Motor neuron (in vitro differentiated cells): ENCODE measurements around the gene DSC2. TPM values are rescaled to one million over a fixed set of nuclear protein-coding genes. Genes with fewer than 3 reads are reported as not detected.
"Not testable (repeated sequence)": the region's sequence is repeated elsewhere in the genome, so short reads cannot be mapped to it uniquely, and the experiment has no call there.

Source experiments
- ATAC-seq, 8 experiments: fragments of 200-7000 bp; cut with Tn5 transposase; replicated peaks in 6 of 8; 2 replicates each; pipeline ENCODE4 v1.8.0; 2021; ENCODE audit warnings: mild to moderate bottlenecking in 8 of 8, moderate library complexity in 8 of 8
- H3K27ac ChIP-seq, 2 donors: fragments of 250-450 bp; sonication (Bioruptor Pico); 2 replicates each; pipeline ENCODE4 v1.9.0; 2021; ENCODE audit warnings: antibody characterized with exemption in 2 of 2, mild to moderate bottlenecking in 2 of 2, moderate library complexity in 1 of 2
- H3K4me1 ChIP-seq, 2 donors: fragments of 250-450 bp; sonication (Bioruptor Pico); replicated peaks in 1 of 2; 2 replicates each; pipeline ENCODE4 v1.6.1; 2021; ENCODE audit warnings: antibody characterized with exemption in 2 of 2, mild to moderate bottlenecking in 2 of 2, moderate library complexity in 1 of 2
- H3K4me3 ChIP-seq, 5 donors: fragments of 250-450 bp; sonication (Bioruptor Pico); 2 replicates each; pipeline ENCODE4 v1.9.0; 2021; ENCODE audit warnings: antibody characterized with exemption in 5 of 5, mild to moderate bottlenecking in 5 of 5, moderate library complexity in 4 of 5
- WGBS, 10 experiments: fragments of 450-650 bp; shearing (Covaris generic); methylation state at CpG; one replicate each; pipeline ENCODE4 v1.0.0; 2022; 5-methylcytosine and 5-hydroxymethylcytosine counted together
- in situ Hi-C, 9 experiments: fragments of 400-800 bp; cut with MboI; loops; one replicate each; pipeline ENCODE4 v1.15.0; 2021; ENCODE audit warnings: low sequenced_read_pairs in 9 of 9, low pct_unique_long_range_greater_than_20kb in 2 of 9; ENCODE audit not compliant: unreplicated experiment in 9 of 9
- total RNA-seq, 8 experiments: library from RNA; unstranded; fragments of 300-600 nt; gene quantifications; 2 replicates each; pipeline versions ENCODE4 v1.2.3 to v1.2.4, GENCODE V29; 2022

The DSC2 gene
- total RNA-seq, 8 experiments from 2014 or later = 0.05 to 7.0 (median 3.4) TPM; not detected in 1

DNA sequence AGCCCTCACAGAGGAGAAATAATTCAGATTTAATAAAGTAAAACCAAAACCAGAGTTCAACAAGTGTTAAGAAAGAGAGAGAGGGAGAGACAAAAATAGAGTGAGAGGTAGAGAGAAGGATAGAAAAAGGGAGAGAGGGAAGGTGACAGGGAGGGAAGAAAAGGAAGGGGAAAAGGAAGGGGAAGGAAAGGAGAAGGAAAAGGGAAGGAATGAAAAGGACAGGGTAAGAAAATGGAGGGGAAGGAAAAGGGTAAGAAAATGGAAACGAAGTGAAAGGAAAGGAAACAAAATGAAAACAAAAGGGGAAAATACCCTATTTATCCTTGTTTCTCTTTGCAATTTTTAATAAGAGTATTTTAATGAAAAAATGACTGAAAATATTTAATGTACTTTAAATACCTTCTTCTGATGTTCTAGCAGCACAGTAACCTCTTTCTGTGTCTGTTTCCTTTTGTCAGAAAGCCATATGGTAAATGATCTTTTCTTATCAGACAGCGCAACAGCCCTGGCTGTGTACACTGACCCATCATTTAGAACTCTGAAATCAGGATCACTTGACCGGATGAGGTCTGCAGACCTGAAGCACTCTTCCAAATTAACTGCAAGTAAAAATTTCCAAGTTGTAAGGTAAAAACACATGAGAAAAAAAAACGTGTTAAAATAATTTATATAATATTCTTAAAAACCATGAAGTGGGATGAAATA, 71.5 kb downstream of the DSC2 start:
- WGBS, 10 experiments = 0 to 100% (median 67%) methylated on average over 1 to 4 of the region's 4 CpGs
- Histone ChIP-seq H3K4me1 (no peaks in the 10 kb centered on the region), H3K4me3 (no peak overlapping the region), H3K27ac (no peak overlapping the region)
- in situ Hi-C loops = no loop called here
- ATAC-seq = no peak

- no peak overlapping the region for H3K4me3 ChIP-seq
- 7 to 100% (median 65%) methylated on average over 1 to 3 of the region's 3 CpGs; no CpG with 5 or more reads in 3 of the 10 experiments for WGBS, 10 experiments
- peak in 3 of 8 experiments; percentile 47 to 73 (median 47) for ATAC-seq
- H3K27ac ChIP-seq = no peak overlapping the region
- in situ Hi-C loops = no loop called here
- no peaks in the 10 kb centered on the region for H3K4me1 ChIP-seq
Measured at GRCh38 chr18:31015715-31016434, 86.3 kb downstream of the DSC2 start.

GRCh38 chr18:31011455-31011854, 90.8 kb downstream of the DSC2 start:
- in situ Hi-C loops, H3K27ac ChIP-seq, H3K4me3 ChIP-seq, H3K4me1 ChIP-seq: not testable (repeated sequence)
- peak in 5 of 8 experiments; percentile 38 to 99 (median 83) for ATAC-seq
- 30 to 100% (median 94%) methylated on average over 1 to 6 of the region's 7 CpGs; no CpG with 5 or more reads in 3 of the 10 experiments for WGBS, 10 experiments

GRCh38 chr18:31010601-31011000, 91.6 kb downstream of the DSC2 start:
- ATAC-seq = no peak
- 17 to 100% (median 89%) methylated on average over 1 to 4 of the region's 4 CpGs for WGBS, 10 experiments
- Histone ChIP-seq H3K27ac (no peak overlapping the region), H3K4me3 (no peak overlapping the region), H3K4me1 (no peaks in the 10 kb centered on the region)
- in situ Hi-C loops = no loop called here

Other genes with a start within 250 kb of the DSC2 start
- gene DSC3, start 59.7 kb downstream of the DSC2 start, total RNA-seq = 1 to 10 TPM in 5 of 8 experiments, under 1 TPM in 2, not detected in 1; 0.20 to 4.6 (median 3.1) TPM
- gene DSC1, start 60.4 kb upstream of the DSC2 start, total RNA-seq = 1 to 10 TPM in 3 of 8 experiments, under 1 TPM in 3, not detected in 2; 0.05 to 1.3 (median 0.90) TPM
- gene DSG1, start 215.7 kb upstream of the DSC2 start, total RNA-seq = under 1 TPM in 5 of 8 experiments, not detected in 3; under 0.01 to 0.33 (median 0.17) TPM